Transverse colon (tissue), 4 donors: ENCODE results near the gene SELE. TPM values are rescaled to one million over a fixed set of nuclear protein-coding genes. Genes with fewer than 3 reads are reported as not detected.
A peak's percentile ranks its signal among the peaks of the same experiment; 100 is the strongest.

ENCODE experiments used
- DNase-seq: peaks from one replicate; pipeline ENCODE4 v3.0.0-alpha.2; 2019
- H3K27ac ChIP-seq, 4 donors: fragments of 200-600 bp; sonication (generic); 2 replicates each; pipeline ENCODE4 v1.5.1; 2016 to 2018; ENCODE audit warnings: inconsistent platforms in 4 of 4
- H3K27me3 ChIP-seq: fragments of 200-600 bp; sonication (generic); 2 replicates; pipeline ENCODE4 v1.5.1; 2017; ENCODE audit warnings: inconsistent platforms
- H3K36me3 ChIP-seq, 4 donors: fragments of 200-600 bp; sonication (generic); 2 replicates each; pipeline ENCODE4 v1.5.1; 2017 to 2019; ENCODE audit warnings: inconsistent platforms in 4 of 4
- H3K4me1 ChIP-seq, 4 donors: fragments of 200-600 bp; sonication (generic); 2 replicates each; pipeline ENCODE4 v1.5.1; 2017 to 2020; ENCODE audit warnings: inconsistent platforms in 4 of 4
- H3K4me3 ChIP-seq, 4 donors: fragments of 200-600 bp; sonication (generic); 1 replicate in 1 of 4; 2 replicates in 3 of 4; pipeline versions ENCODE4 v1.5.1 to v1.6.1; 2017 to 2019; ENCODE audit warnings: inconsistent platforms in 4 of 4
- H3K9me3 ChIP-seq, 2 donors: fragments of 200-600 bp; sonication (generic); 2 replicates each; pipeline ENCODE4 v1.5.1; 2017 to 2019; ENCODE audit warnings: inconsistent platforms in 2 of 2
- CTCF ChIP-seq, 5 experiments: fragments of 200-600 bp in 3 of 5; fragments of 450-650 bp in 2 of 5; sonication (generic) in 3 of 5; IDR thresholded peaks; 1 replicate in 2 of 5; 2 replicates in 3 of 5; pipeline ENCODE4 v1.5.1; 2016 to 2017; ENCODE audit warnings: antibody characterized with exemption in 5 of 5, inconsistent platforms in 3 of 5, mild to moderate bottlenecking in 2 of 5, moderate library complexity in 1 of 5
- EP300 ChIP-seq: sonication (generic); formaldehyde crosslinking; IDR thresholded peaks from one replicate; pipeline ENCODE4 v1.6.1; 2017; ENCODE audit warnings: antibody characterized with exemption, low read depth
- POLR2A ChIP-seq: fragments of 450-650 bp; IDR thresholded peaks from one replicate; pipeline ENCODE4 v1.6.1; 2016; ENCODE audit warnings: antibody characterized with exemption, mild to moderate bottlenecking, moderate library complexity
- POLR2AphosphoS5 ChIP-seq, 3 donors: sonication (generic); formaldehyde crosslinking; IDR thresholded peaks; one replicate each; pipeline ENCODE4 v1.6.1; 2016; ENCODE audit warnings: antibody characterized with exemption in 3 of 3
- WGBS, 2 donors: methylation state at CpG; one replicate each; pipeline ENCODE4 v1.1.5; 2018; ENCODE audit warnings: low coverage in 1 of 2; 5-methylcytosine and 5-hydroxymethylcytosine counted together
- in situ Hi-C, 4 donors: fragments of 200-750 bp; cut with MboI; loops; one replicate each; pipeline versions ENCODE4 v1.15.0 to v1.15.1; 2017; ENCODE audit warnings: low sequenced_read_pairs in 3 of 4, low pct_ligation_motif_present in 1 of 4, low pct_unique_long_range_greater_than_20kb in 1 of 4
- intact Hi-C: fragments of 100-400 bp; cut with DNase I; formaldehyde crosslinking; loops from one replicate; pipeline ENCODE4 v1.15.1; 2023; ENCODE audit warnings: low total_unique reads
- total RNA-seq, 4 donors: library from RNA; depleted of rRNA; stranded (reverse); fragments of >200 nt; gene quantifications; one replicate each; pipeline ENCODE4 v1.1.0, GENCODE V29; 2016

Gene SELE
- total RNA-seq, 4 donors from 2014 or later = 0.14 to 0.16 TPM; not detected in 2

GRCh38 chr1:169711469-169712308 is 22.2 kb downstream of the SELE start, which contains the start of gene SELL:
SELL (minus strand) TSS chr1:169711620; CDS start chr1:169711498, 122 bp downstream.
- Histone ChIP-seq H3K27ac (peak within 1 kb of the TSS in 3 of 4 donors; percentile 28 to 48 (median 40)), H3K27me3 (no peaks in the 10 kb centered on the region), H3K4me3 (peak within 1 kb of the TSS in 2 of 4 donors; percentile 7 to 40), H3K4me1 (peaks cover 0 to 8% (median 4%) of the 10 kb centered on the region in 4 donors), H3K9me3 (peaks cover 0 to 16% of the 10 kb centered on the region in 2 donors), H3K36me3 (no peaks in the 10 kb centered on the region)
- peak; percentile 72 for DNase-seq
- TF ChIP-seq POLR2AphosphoS5 (IDR thresholded peaks at IDR 0.05) (no peak), CTCF (IDR thresholded peaks at IDR 0.05) (peak; percentile 69 to 81 (median 77)), POLR2A (peak; percentile 29)
- WGBS, 2 donors = 4 to 8% methylated on average over 4 to 6 of the region's 6 CpGs
- in situ Hi-C loops = no loop called here
- intact Hi-C loops = no loop called here

DNA sequence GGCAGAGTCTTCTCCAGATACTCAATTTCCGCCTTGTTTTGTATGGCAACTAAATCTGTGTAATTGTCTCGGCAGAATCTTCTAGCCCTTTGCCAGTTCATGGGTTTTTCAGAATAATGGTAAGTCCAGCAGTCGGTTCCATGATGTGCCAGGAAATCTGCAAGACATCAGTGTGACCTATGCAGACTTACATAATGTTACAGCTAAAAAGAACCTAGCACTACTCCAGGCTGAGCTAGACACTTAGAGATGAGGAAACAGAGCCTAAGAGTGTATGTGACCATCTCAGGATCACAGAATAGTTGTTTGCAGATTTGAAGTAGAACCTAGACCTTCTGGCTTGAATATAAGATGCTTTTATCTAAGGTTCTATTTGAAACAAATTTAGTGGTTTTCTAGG is 25.2 kb downstream of the SELE start:
- intact Hi-C loops (no loop called here), in situ Hi-C loops (loop anchor here in 1 of 4 donors (10.0 kb wide), 1 partner anchor 104 kb away; no protein-coding TSS in a partner anchor)
- TF ChIP-seq POLR2A = no peak
- Histone ChIP-seq H3K9me3 (peaks cover 0 to 8% of the 10 kb centered on the region in 2 donors), H3K36me3 (no peaks in the 10 kb centered on the region), H3K27ac (no peak overlapping the region), H3K27me3 (no peaks in the 10 kb centered on the region), H3K4me3 (no peak overlapping the region), H3K4me1 (peaks cover 0 to 8% (median 4%) of the 10 kb centered on the region in 4 donors)
- 83 to 100% methylated on average over 1 to 3 of the region's 3 CpGs for WGBS, 2 donors
- no peak for DNase-seq

DNA sequence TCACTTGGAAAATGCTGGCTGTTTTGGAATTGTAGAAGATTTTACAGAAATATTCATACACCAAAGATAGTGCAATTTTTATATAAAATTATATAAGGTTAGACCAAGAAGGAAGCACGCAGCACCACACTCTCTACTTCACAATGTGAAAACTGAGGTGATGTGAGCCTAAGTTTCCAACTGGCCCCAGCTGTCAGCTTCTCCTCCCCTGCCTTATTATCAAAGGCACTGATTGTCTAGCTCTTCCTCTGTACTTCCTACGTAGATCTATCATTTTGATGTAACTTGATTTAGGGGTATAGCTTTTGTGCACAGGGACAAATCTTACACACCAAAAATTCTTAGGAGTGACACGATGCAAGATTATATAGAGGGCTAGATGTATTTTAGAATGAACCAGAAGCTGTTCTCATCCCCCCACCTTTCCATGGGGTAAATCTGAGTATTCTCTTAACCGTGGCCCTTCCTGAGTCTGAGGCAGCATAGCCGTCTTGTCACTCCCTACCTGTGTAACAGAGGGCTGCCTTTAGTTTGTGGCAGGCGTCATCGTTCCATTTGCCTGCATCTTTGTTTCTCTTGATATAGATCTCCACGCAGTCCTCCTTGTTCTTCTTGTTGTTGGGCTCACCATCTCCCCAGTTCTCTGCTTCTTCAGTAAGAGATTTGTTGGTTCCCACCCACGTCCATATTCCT is 25.8 kb downstream of the SELE start:
- 65 to 74% methylated on average over 7 to 9 of the region's 9 CpGs for WGBS, 2 donors
- H3K27me3 ChIP-seq = no peaks in the 10 kb centered on the region
- H3K9me3 ChIP-seq = peaks cover 0 to 3% of the 10 kb centered on the region in 2 donors
- DNase-seq = no peak
- in situ Hi-C loops (loop anchor here in 1 of 4 donors (10.0 kb wide), 1 partner anchor 103 kb away; no protein-coding TSS in a partner anchor), intact Hi-C loops (no loop called here)
- H3K4me3 ChIP-seq = no peak overlapping the region
- H3K36me3 ChIP-seq = no peaks in the 10 kb centered on the region
- TF ChIP-seq POLR2AphosphoS5 (IDR thresholded peaks at IDR 0.05) (no peak), EP300 (no peak), POLR2A (no peak)
- peaks cover 0 to 8% (median 4%) of the 10 kb centered on the region in 4 donors for H3K4me1 ChIP-seq
- no peak overlapping the region for H3K27ac ChIP-seq

GRCh38 chr1:169704797-169705196 is 29.1 kb downstream of the SELE start:
- WGBS, 2 donors = 87% methylated on average over 2 of the region's 2 CpGs; no CpG with 5 or more reads in 1 of the 2 donors
- DNase-seq = no peak
- Histone ChIP-seq H3K27ac (no peak overlapping the region), H3K4me1 (no peaks in the 10 kb centered on the region), H3K36me3 (no peaks in the 10 kb centered on the region), H3K27me3 (no peaks in the 10 kb centered on the region), H3K4me3 (no peak overlapping the region), H3K9me3 (no peaks in the 10 kb centered on the region)
- TF ChIP-seq CTCF (IDR thresholded peaks at IDR 0.05) (no peak), POLR2A (no peak)
- in situ Hi-C loops (loop anchor here in 1 of 4 donors (10.0 kb wide), 1 partner anchor 100 kb away; no protein-coding TSS in a partner anchor), intact Hi-C loops (no loop called here)
